HFFc6 (cell line): Measurements from ENCODE around the gene CAPN12. TPM values are rescaled to one million over a fixed set of nuclear protein-coding genes. Genes with fewer than 3 reads are reported as not detected.
"Not testable (repeated sequence)": the region's sequence is repeated elsewhere in the genome, so short reads cannot be mapped to it uniquely, and the experiment has no call there.

Experiments
- DNase-seq: peaks from one replicate; pipeline ENCODE4 v3.0.0-alpha.2; 2018
- H3K27ac Mint-ChIP-seq: 2 replicates; pipeline ENCODE4 v1.8.0; 2020; ENCODE audit warnings: mild to moderate bottlenecking, mixed read lengths
- H3K27me3 Mint-ChIP-seq: 2 replicates; pipeline ENCODE4 v1.8.0; 2021; ENCODE audit warnings: mild to moderate bottlenecking, moderate library complexity, mixed read lengths; ENCODE audit not compliant: insufficient read depth
- H3K36me3 Mint-ChIP-seq: 2 replicates; pipeline ENCODE4 v1.8.0; 2021; ENCODE audit warnings: low read depth, mixed read lengths
- H3K4me1 Mint-ChIP-seq: 2 replicates; pipeline ENCODE4 v1.8.0; 2020; ENCODE audit warnings: low read depth, mixed read lengths
- H3K4me3 Mint-ChIP-seq: 2 replicates; pipeline ENCODE4 v1.8.0; 2020; ENCODE audit warnings: mild to moderate bottlenecking, moderate library complexity, mixed read lengths
- H3K9me3 Mint-ChIP-seq: 2 replicates; pipeline ENCODE4 v1.8.0; 2020; ENCODE audit warnings: mild to moderate bottlenecking, mixed read lengths
- CTCF ChIP-seq: fragments of 200-600 bp; sonication (generic); IDR thresholded peaks from 2 replicates; pipeline ENCODE4 v1.5.0; 2021; ENCODE audit warnings: antibody characterized with exemption, mild to moderate bottlenecking
- total RNA-seq, 6 experiments: library from RNA; stranded (reverse); fragmentation: NEBNext Ultra II Directional; extraction: Animal tissue kit (Norgen Biotek cat#: 25700); gene quantifications; 2 replicates in 1 of 6; 3 replicates in 5 of 6; pipeline ENCODE4 v1.2.3, GENCODE V29; 2021

CAPN12 gene
- total RNA-seq, 6 experiments from 2014 or later = 0.09 to 0.45 (median 0.19) TPM

- Mint-ChIP-seq H3K36me3 (no peaks in the 10 kb centered on the region; the same call in 1 of the 2 replicates), H3K9me3 (peaks cover 4% of the 10 kb centered on the region; the same call in 1 of the 2 replicates), H3K27me3 (peaks cover 3% of the 10 kb centered on the region), H3K4me1 (no peaks in the 10 kb centered on the region), H3K4me3 (no peak overlapping the region), H3K27ac (no peak overlapping the region)
- no peak for TF ChIP-seq CTCF
- no peak for DNase-seq
Measured at GRCh38 chr19:38759590-38760003, 15.3 kb upstream of the CAPN12 start.

GRCh38 chr19:38754196-38754595, 9.9 kb upstream of the CAPN12 start:
- DNase-seq, H3K36me3 Mint-ChIP-seq, H3K9me3 Mint-ChIP-seq, H3K4me3 Mint-ChIP-seq, H3K27ac Mint-ChIP-seq, H3K4me1 Mint-ChIP-seq: not testable (repeated sequence)
- H3K27me3 Mint-ChIP-seq = peaks cover 17% of the 10 kb centered on the region

DNA sequence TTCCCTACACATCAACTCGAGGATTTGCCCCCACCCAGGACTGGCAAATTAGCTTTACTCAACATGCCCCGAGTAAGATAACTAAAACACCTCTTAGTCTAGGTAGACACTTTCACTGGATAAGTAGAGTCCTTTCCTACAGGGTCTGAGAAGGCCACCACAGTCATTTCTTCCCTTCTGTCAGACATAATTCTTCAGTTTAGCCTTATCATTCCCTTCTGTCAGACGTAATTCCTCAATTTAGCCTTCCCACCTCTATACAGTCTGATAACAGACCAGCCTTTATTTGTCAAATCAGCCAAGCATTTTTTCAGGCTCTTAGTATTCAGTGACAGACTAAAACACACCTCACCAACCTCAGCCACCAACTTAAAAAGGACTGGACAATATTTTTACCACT, 9.5 kb upstream of the CAPN12 start:
- not testable (repeated sequence) for H3K27ac Mint-ChIP-seq, H3K9me3 Mint-ChIP-seq
- H3K27me3 Mint-ChIP-seq = peaks cover 17% of the 10 kb centered on the region

DNA sequence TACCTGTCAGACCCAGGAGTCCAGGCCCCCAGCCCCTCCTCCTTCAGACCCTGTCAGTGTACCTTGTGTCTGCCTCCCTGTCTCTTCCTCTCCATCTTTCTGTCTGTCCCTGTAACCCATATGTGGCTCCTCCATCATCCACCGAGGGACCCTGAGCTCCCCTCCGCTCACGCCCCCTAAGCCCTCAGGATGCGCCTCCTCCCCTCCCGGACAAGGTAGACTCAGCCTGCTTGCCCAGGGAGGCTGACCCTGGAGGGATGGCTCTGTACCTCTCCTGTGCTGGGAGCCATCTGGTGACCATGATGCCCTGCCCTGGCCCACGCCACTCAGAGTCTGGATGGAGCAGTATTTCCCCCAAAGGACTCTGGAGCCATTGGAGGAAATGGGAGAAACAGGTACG, 1.0 kb upstream of the CAPN12 start:
- Mint-ChIP-seq H3K27me3 (peaks cover 5% of the 10 kb centered on the region), H3K9me3 (no peaks in the 10 kb centered on the region), H3K36me3 (no peaks in the 10 kb centered on the region), H3K27ac (no peak overlapping the region), H3K4me1 (no peaks in the 10 kb centered on the region), H3K4me3 (no peak overlapping the region)
- no peak for TF ChIP-seq CTCF
- no peak for DNase-seq

More for the DNA sequence above, 9.5 kb upstream of the CAPN12 start:
- not testable (repeated sequence) for H3K36me3 Mint-ChIP-seq, DNase-seq, H3K4me3 Mint-ChIP-seq, H3K4me1 Mint-ChIP-seq

DNA sequence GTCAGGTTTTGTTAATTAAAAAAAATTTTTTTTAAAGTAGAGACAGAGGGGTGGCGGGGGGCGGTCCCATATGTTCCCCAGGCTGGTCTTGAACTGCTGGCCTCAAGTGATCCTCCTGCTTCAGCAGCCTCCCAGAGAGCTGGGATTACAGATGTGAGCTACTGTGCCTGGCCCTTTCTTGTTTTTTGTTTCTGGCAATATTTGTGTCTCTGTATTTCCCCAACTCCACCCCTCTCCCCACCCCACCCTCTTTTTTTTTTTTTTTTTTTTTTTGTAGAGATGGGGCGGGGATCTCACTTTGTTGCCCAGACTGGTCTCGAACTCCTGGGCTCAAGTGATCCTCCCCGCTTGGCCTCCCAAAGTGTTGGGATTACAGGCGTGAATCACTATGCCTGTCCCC, 600 bp upstream of the CAPN12 start:
- TF ChIP-seq CTCF = no peak
- DNase-seq = no peak
- Mint-ChIP-seq H3K4me3 (no peak overlapping the region), H3K4me1 (no peaks in the 10 kb centered on the region), H3K27ac (no peak overlapping the region), H3K9me3 (no peaks in the 10 kb centered on the region), H3K27me3 (peaks cover 2% of the 10 kb centered on the region), H3K36me3 (no peaks in the 10 kb centered on the region)

- Mint-ChIP-seq H3K4me1 (no peaks in the 10 kb centered on the region), H3K27ac (no peak overlapping the region), H3K36me3 (no peaks in the 10 kb centered on the region), H3K9me3 (no peaks in the 10 kb centered on the region), H3K27me3 (peaks cover 2% of the 10 kb centered on the region), H3K4me3 (no peak overlapping the region)
- no peak for DNase-seq
- no peak for TF ChIP-seq CTCF
Measured at GRCh38 chr19:38743394-38744297, 628 bp downstream of the CAPN12 start.
